NOMO-1 (cell line): ENCODE results near the gene PHC2.

ENCODE experiments used
- DNase-seq, 2 experiments: peaks; one replicate each; lab custom pipeline; 2025; ENCODE audit not compliant: unreplicated experiment in 2 of 2; lab: John Stamatoyannopoulos, UW

The PHC2 gene

DNA sequence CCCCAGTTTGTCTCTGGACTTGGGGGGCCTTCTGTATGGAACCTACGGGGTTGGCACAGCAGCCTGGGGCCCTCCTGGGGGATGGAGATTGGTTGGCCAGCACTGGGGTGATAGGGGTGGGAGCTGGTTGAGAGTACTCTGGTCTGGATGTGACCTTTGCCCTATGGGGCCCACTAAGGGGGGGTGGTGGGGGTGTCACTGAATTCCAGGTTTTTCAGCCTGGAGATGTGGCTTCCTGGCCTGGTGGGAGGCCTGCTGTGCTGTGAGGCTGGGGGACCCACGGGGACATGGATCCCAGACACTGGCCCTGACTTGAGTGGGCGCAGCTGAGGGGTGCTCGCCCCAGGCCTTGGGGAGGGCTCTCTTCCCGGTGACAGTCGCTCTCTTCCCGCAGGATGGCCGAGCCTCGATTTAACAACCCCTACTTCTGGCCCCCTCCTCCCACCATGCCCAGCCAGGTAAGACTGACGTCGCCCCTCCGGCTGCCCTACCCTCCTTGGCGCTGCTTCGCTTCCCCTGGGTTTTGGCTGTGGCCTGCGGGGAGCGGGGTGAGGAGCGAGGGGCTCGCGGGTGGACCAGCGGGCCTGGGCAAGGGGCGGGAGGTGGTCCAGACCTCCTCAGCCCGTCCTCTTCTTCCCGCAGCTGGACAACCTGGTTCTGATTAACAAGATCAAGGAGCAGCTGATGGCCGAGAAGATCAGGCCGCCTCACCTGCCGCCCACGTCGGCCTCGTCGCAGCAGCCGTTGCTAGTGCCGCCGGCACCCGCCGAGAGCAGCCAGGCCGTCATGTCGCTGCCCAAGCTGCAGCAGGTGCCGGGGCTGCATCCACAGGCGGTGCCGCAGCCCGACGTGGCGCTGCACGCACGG lies 155.0 kb downstream of the PHC2 start:
- DNase-seq: no peak

DNA sequence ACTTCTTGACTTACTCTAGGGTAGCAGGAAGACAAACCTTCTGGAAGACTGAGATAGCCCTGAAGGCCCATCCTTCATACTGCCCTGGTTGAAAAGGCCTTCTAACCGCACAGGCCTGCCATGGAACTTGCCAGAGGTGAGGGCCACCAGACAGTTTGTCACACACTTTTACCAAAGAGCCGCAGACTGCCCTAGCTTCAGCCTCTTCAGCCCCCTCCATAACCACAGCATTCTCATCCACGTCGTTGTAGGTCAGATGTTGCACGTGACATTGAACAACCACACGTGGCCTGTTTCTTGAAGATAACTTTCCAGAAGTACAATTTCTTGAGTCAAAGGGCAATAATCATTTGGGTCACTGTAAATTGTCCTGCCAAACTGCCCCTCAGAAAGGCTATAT lies 155.7 kb downstream of the PHC2 start:
- DNase-seq: no peak

DNA sequence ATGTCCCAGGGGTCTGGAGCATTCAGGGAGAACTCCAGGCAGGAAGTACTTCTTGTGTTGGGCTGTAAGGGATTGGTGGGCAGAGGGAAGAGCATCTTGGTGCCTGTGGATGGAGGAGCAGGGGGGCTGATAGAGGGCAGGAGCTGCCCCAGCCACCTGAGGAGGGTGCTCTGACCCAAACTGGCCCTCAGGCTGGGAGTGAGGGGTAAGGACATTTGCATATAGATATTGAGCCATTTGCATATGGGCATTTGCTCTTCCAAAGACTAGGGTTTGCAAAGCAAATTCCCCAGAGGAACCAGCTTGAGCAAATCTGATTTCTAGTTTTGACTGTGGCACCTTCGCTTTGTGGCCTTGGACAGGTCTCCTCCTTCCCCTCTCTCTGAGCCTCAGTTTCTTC lies 156.4 kb downstream of the PHC2 start:
- no peak for DNase-seq

DNA sequence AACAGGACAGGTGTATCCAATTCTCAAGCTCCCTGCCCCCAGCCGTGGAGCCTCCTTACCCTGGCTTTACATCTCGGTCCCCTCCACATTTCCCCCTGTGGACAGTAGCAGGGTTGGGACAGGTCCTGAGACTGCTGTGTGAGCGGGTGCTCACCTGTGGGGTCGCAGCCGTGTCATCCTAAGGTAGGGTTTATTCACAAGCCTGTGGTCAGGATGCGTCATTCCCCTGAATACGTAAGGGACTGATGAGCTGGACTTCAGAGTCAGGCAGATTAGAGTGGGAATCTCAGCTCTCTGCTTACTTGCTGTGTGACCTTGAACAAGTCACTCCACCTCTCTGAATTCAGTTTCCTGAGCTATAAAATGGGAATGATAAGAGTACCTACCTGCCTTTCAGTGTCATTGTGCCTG lies 156.9 kb downstream of the PHC2 start:
- DNase-seq: no peak
